Measurements from ENCODE around the gene ADD2. TPM values are rescaled to one million over a fixed set of nuclear protein-coding genes. Genes with fewer than 3 reads are reported as not detected.

Gene ADD2
- total RNA-seq, 2 donors from 2014 or later, result 14.8 to 53.0 TPM

DNA sequence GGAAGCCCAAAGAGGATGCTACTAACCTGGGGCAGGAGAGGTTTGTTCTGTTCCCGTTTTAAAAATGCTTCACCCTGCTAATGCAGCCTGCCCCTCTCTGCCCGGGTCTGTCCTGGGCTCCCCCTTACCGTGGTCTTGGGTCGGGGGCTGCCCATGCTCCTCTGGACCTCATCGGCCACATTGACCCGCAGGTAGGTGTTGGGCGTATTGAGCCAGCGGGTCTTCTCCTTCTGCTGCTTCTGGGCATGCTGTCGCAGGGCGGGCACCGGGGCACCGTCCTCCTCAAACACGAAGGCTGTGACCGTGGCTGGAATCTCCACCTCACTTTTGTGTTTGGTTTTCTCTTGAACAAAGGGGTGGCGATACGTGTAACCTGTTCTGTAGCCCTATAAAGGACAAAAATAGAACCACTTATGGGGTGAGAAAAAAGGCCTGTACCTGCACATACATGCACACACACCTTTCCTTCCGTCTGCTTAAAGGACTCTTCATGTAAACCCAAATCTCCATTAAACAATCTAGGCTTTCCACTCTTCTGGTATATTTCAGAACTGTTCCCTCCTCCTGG lies 89.3 kb downstream of the ADD2 start:
- Histone ChIP-seq H3K27me3 (ENCODE audit: control insufficient read depth, insufficient read depth, low read length, poor library complexity, severe bottlenecking) (no peaks in the 10 kb centered on the region), H3K27ac (ENCODE audit: low read depth, low read length) (no peak overlapping the region), H3K36me3 (ENCODE audit: control insufficient read depth, insufficient read depth, low read length) (no peaks in the 10 kb centered on the region), H3K9ac (ENCODE audit: extremely low read depth, low read length, poor library complexity, severe bottlenecking) (no peak overlapping the region), H3K4me3 (ENCODE audit: low read length) (no peak overlapping the region), H3K4me1 (ENCODE audit: control insufficient read depth, insufficient read depth, low read length) (no peaks in the 10 kb centered on the region), H3K9me3 (ENCODE audit: control insufficient read depth, low read length) (no peaks in the 10 kb centered on the region)
- Mint-ChIP-seq H3K4me1 (no peaks in the 10 kb centered on the region), H3K36me3 (ENCODE audit: low read depth) (peaks cover 9% of the 10 kb centered on the region), H3K9me3 (no peaks in the 10 kb centered on the region), H3K4me3 (no peak overlapping the region), H3K27ac (no peak overlapping the region), H3K27me3 (ENCODE audit: insufficient read depth) (no peaks in the 10 kb centered on the region)
- WGBS, 2 experiments (ENCODE audit: insufficient coverage in 1 of 2, insufficient read length in 1 of 2), result 93 to 97% methylated on average over 12 to 17 of the region's 17 CpGs
- DNase-seq, result peak; percentile 29
- TF ChIP-seq, protein P1, sequence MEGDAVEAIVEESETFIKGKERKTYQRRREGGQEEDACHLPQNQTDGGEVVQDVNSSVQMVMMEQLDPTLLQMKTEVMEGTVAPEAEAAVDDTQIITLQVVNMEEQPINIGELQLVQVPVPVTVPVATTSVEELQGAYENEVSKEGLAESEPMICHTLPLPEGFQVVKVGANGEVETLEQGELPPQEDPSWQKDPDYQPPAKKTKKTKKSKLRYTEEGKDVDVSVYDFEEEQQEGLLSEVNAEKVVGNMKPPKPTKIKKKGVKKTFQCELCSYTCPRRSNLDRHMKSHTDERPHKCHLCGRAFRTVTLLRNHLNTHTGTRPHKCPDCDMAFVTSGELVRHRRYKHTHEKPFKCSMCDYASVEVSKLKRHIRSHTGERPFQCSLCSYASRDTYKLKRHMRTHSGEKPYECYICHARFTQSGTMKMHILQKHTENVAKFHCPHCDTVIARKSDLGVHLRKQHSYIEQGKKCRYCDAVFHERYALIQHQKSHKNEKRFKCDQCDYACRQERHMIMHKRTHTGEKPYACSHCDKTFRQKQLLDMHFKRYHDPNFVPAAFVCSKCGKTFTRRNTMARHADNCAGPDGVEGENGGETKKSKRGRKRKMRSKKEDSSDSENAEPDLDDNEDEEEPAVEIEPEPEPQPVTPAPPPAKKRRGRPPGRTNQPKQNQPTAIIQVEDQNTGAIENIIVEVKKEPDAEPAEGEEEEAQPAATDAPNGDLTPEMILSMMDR (conservative IDR thresholded peaks at IDR 0.05), result no peak

DNA sequence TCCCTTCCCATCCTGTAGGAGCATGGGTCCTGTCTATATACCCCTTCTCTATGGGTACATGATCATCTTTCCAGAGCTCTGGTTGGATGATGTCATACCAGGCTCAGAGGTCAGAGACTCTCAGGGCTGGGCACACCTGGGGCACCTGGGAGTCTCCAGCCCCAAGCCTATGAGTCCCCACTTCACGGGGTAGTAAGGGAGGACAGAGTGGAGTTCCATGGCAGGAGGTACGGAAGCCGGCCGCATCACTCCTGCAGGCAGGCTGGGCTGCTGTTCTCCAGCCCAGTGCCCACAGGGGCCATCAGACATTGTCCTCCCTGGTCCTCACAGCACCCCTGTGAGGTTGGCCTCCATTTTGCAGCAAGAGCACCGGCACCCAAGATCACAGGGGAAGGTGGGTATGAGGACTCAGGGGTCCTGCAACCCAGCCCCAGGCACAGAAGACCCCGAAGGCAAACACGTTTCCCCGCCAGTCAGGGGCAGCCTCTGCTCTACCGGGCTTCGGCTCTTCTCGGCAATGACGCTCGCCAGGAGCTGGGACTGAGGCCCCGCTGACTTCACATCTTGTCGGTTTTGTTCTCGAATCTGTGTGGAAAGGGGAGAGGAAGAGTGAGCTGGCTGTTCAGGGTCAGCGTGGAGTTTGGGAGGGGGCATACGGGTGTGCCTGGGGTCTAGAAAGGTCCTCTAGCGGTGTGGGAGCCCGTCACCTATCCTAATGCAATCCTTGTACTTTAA lies 91.5 kb downstream of the ADD2 start:
- Mint-ChIP-seq H3K27ac (peak overlapping the region; percentile 44), H3K4me1 (no peaks in the 10 kb centered on the region), H3K36me3 (ENCODE audit: low read depth) (peaks cover 9% of the 10 kb centered on the region), H3K27me3 (ENCODE audit: insufficient read depth) (no peaks in the 10 kb centered on the region), H3K9me3 (no peaks in the 10 kb centered on the region), H3K4me3 (no peak overlapping the region)
- no peak overlapping the region for H3K27ac ChIP-seq (ENCODE audit: low read depth, low read length)
- WGBS, 2 experiments (ENCODE audit: insufficient coverage in 1 of 2, insufficient read length in 1 of 2), result 93 to 95% methylated on average over 10 to 20 of the region's 20 CpGs
- H3K9ac ChIP-seq (ENCODE audit: extremely low read depth, low read length, poor library complexity, severe bottlenecking), result no peak overlapping the region
- H3K27me3 ChIP-seq (ENCODE audit: control insufficient read depth, insufficient read depth, low read length, poor library complexity, severe bottlenecking), result no peaks in the 10 kb centered on the region
- peak; percentile 22 for DNase-seq
- no peaks in the 10 kb centered on the region for H3K36me3 ChIP-seq (ENCODE audit: control insufficient read depth, insufficient read depth, low read length)
- TF ChIP-seq, protein P1 (conservative IDR thresholded peaks at IDR 0.05), result no peak
- no peaks in the 10 kb centered on the region for H3K9me3 ChIP-seq (ENCODE audit: control insufficient read depth, low read length)
- H3K4me3 ChIP-seq (ENCODE audit: low read length), result no peak overlapping the region
- H3K4me1 ChIP-seq (ENCODE audit: control insufficient read depth, insufficient read depth, low read length), result no peaks in the 10 kb centered on the region

DNA sequence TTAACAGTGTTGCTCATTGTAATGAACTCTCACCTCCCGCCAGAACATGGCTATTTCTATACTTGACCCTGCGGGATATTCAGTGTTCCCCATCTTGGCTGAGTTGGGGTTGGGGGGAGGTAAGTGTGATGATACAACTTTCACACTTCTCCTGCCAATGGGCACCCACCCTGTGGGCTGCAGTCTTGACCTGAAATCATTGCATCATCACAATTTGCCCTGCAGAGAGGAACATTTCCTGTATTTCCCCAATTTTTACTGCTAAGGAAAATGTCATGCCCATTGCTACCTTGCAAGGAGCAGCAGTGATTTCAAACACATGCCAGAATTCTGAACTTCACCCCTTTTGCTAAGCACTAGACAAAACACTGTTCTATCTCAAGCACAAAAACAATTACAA lies 92.1 kb downstream of the ADD2 start:
- no peaks in the 10 kb centered on the region for H3K4me1 Mint-ChIP-seq
- 100% methylated on average over 2 of the region's 2 CpGs; no CpG with 5 or more reads in 1 of the 2 experiments for WGBS, 2 experiments (ENCODE audit: insufficient coverage in 1 of 2, insufficient read length in 1 of 2)
- no peak overlapping the region for H3K27ac Mint-ChIP-seq
- Histone ChIP-seq H3K9ac (ENCODE audit: extremely low read depth, low read length, poor library complexity, severe bottlenecking) (no peak overlapping the region), H3K27me3 (ENCODE audit: control insufficient read depth, insufficient read depth, low read length, poor library complexity, severe bottlenecking) (no peaks in the 10 kb centered on the region), H3K9me3 (ENCODE audit: control insufficient read depth, low read length) (no peaks in the 10 kb centered on the region), H3K36me3 (ENCODE audit: control insufficient read depth, insufficient read depth, low read length) (no peaks in the 10 kb centered on the region), H3K27ac (ENCODE audit: low read depth, low read length) (no peak overlapping the region), H3K4me3 (ENCODE audit: low read length) (no peak overlapping the region), H3K4me1 (ENCODE audit: control insufficient read depth, insufficient read depth, low read length) (no peaks in the 10 kb centered on the region)
- DNase-seq, result no peak
- H3K9me3 Mint-ChIP-seq, result no peaks in the 10 kb centered on the region
- TF ChIP-seq, protein P1 (conservative IDR thresholded peaks at IDR 0.05), result no peak
- no peak overlapping the region for H3K4me3 Mint-ChIP-seq
- H3K27me3 Mint-ChIP-seq (ENCODE audit: insufficient read depth), result no peaks in the 10 kb centered on the region
- peaks cover 10% of the 10 kb centered on the region for H3K36me3 Mint-ChIP-seq (ENCODE audit: low read depth)
